GM21737 (cell line): ENCODE measurements around the gene FEN1.

Experiments
- ATAC-seq: cut with Tn5 transposase; IDR thresholded peaks from one replicate; pipeline ENCODE4 v1.9.1; 2021; ENCODE audit warnings: mild to moderate bottlenecking, moderate library complexity; ENCODE audit not compliant: unreplicated experiment

FEN1 gene

GRCh38 chr11:61756452-61757212 is 36.1 kb upstream of the FEN1 start:
- no peak for ATAC-seq

GRCh38 chr11:61757213-61757862 is 35.4 kb upstream of the FEN1 start:
- no peak for ATAC-seq

- ATAC-seq = no peak
Observed at GRCh38 chr11:61760946-61761345, 31.8 kb upstream of the FEN1 start.

GRCh38 chr11:61761440-61762222 is 31.1 kb upstream of the FEN1 start:
- ATAC-seq = no peak

GRCh38 chr11:61762223-61762615 is 30.5 kb upstream of the FEN1 start:
- no peak for ATAC-seq

GRCh38 chr11:61762798-61763197 is 29.9 kb upstream of the FEN1 start:
- no peak for ATAC-seq

GRCh38 chr11:61763930-61764605 is 28.6 kb upstream of the FEN1 start:
- no peak for ATAC-seq

GRCh38 chr11:61764606-61765260 is 28.0 kb upstream of the FEN1 start:
- no peak for ATAC-seq

GRCh38 chr11:61765550-61766253 is 27.0 kb upstream of the FEN1 start:
- ATAC-seq = no peak

GRCh38 chr11:61766353-61766841 is 26.3 kb upstream of the FEN1 start:
- ATAC-seq = no peak

GRCh38 chr11:61768376-61769076 is 24.2 kb upstream of the FEN1 start:
- no peak for ATAC-seq

- ATAC-seq = no peak
Observed at GRCh38 chr11:61769169-61769920, 23.4 kb upstream of the FEN1 start.

- no peak for ATAC-seq
Observed at GRCh38 chr11:61769946-61770683, 22.6 kb upstream of the FEN1 start.

GRCh38 chr11:61771195-61771894 is 21.4 kb upstream of the FEN1 start:
- ATAC-seq = no peak

GRCh38 chr11:61771985-61772455 is 20.7 kb upstream of the FEN1 start:
- no peak for ATAC-seq

- no peak for ATAC-seq
Observed at GRCh38 chr11:61773356-61773755, 19.4 kb upstream of the FEN1 start.

GRCh38 chr11:61773809-61774208 is 18.9 kb upstream of the FEN1 start:
- no peak for ATAC-seq
